ENCODE results near the gene STAC3.
A peak's percentile ranks its signal among the peaks of the same experiment; 100 is the strongest.

Gene STAC3

DNA sequence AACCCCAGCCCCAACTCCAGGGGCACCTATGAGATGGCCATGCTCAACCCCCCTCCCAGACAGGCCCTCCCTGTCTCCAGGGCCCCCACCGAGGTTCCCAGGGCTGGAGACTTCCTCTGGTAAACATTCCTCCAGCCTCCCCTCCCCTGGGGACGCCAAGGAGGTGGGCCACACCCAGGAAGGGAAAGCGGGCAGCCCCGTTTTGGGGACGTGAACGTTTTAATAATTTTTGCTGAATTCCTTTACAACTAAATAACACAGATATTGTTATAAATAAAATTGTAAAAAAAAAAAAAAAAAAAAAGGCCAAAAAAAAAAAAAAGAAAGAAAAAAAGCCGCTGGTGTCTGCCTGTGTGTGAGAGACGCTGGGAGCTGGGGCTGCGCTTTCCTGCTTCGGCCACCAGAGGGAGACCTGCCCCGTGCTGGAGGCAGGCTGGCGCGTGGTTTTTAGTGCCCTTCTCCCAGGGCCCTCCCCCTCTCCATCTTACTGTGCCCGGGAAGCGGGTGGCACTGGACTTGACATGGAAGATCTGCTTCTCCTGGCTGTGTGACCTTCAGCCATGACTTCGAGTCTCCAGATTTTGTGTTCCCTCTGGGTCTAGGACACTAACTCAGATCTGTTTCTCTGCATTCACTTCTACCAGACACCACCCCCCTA lies 37.8 kb downstream of the STAC3 start (continued):
- TF ChIP-seq, protein P1, sequence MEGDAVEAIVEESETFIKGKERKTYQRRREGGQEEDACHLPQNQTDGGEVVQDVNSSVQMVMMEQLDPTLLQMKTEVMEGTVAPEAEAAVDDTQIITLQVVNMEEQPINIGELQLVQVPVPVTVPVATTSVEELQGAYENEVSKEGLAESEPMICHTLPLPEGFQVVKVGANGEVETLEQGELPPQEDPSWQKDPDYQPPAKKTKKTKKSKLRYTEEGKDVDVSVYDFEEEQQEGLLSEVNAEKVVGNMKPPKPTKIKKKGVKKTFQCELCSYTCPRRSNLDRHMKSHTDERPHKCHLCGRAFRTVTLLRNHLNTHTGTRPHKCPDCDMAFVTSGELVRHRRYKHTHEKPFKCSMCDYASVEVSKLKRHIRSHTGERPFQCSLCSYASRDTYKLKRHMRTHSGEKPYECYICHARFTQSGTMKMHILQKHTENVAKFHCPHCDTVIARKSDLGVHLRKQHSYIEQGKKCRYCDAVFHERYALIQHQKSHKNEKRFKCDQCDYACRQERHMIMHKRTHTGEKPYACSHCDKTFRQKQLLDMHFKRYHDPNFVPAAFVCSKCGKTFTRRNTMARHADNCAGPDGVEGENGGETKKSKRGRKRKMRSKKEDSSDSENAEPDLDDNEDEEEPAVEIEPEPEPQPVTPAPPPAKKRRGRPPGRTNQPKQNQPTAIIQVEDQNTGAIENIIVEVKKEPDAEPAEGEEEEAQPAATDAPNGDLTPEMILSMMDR (tag by site-specific recombination; IDR thresholded peaks at IDR 0.05) = peak; percentile 81
- TF ChIP-seq ZNF169 (tag by site-specific recombination; IDR thresholded peaks at IDR 0.05) = no peak
- TF ChIP-seq ZNF175 (tag by site-specific recombination; IDR thresholded peaks at IDR 0.05) = no peak
- no peak for TF ChIP-seq KLF10 (tag by site-specific recombination; IDR thresholded peaks at IDR 0.05)
- no peak for TF ChIP-seq ZNF560 (tag by site-specific recombination; IDR thresholded peaks at IDR 0.05; ENCODE audit: borderline replicate concordance)
- TF ChIP-seq ZNF529 (tag by site-specific recombination; IDR thresholded peaks at IDR 0.05; ENCODE audit: insufficient replicate concordance) = no peak
- no peak for TF ChIP-seq ZNF24 (tag by site-specific recombination; IDR thresholded peaks at IDR 0.05)
- no peak for TF ChIP-seq ZNF473 (tag by site-specific recombination; IDR thresholded peaks at IDR 0.05)
- no peak for TF ChIP-seq ZNF433 (tag by site-specific recombination; IDR thresholded peaks at IDR 0.05; ENCODE audit: low read depth)

DNA sequence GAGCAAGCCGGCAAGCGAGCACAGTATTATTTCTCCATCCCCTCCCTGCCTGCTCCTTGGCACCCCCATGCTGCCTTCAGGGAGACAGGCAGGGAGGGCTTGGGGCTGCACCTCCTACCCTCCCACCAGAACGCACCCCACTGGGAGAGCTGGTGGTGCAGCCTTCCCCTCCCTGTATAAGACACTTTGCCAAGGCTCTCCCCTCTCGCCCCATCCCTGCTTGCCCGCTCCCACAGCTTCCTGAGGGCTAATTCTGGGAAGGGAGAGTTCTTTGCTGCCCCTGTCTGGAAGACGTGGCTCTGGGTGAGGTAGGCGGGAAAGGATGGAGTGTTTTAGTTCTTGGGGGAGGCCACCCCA lies 38.3 kb downstream of the STAC3 start:
- ChIA-PET CTCF (interaction anchor here (0.6 to 8.8 kb wide), 10 partner anchors 14 to 494 kb away, joined by 3 to 628 read pairs (median 7); partner anchors contain the start of genes GLI1, INHBE, SHMT2 and STAC3), POLR2A (interaction anchor here (1.8 to 2.2 kb wide), 3 partner anchors 17 to 30 kb away, joined by 5 to 17 read pairs (median 14); partner anchors contain the start of gene SHMT2)
- Histone ChIP-seq H3K27ac (ENCODE audit: extremely low read depth, low read depth, low read length) (no peak overlapping the region), H3K4me1 (ENCODE audit: control insufficient read depth, insufficient read depth, low read length) (peaks cover 5% of the 10 kb centered on the region), H3K4me3 (ENCODE audit: low read depth, low read length) (no peak overlapping the region), H3K36me3 (ENCODE audit: control insufficient read depth in 2 of 2, insufficient read depth in 1 of 2, low read length in 2 of 2) (peaks cover 0 to 52% of the 10 kb centered on the region in 2 experiments; a peak in 1 of 3 replicates), H3K9me3 (ENCODE audit: control insufficient read depth, insufficient read depth, low read depth, low read length) (no peaks in the 10 kb centered on the region)
- TF ChIP-seq GLIS2 (tag by site-specific recombination; IDR thresholded peaks at IDR 0.05) (peak; percentile 31; the same call in 1 of the 2 replicates), ZFP41 (tag by site-specific recombination; IDR thresholded peaks at IDR 0.05; ENCODE audit: borderline replicate concordance) (no peak), ZNF610 (tag by site-specific recombination; IDR thresholded peaks at IDR 0.05; ENCODE audit: borderline replicate concordance) (no peak), ZNF677 (tag by site-specific recombination; IDR thresholded peaks at IDR 0.05) (no peak), ZNF133 (tag by site-specific recombination; IDR thresholded peaks at IDR 0.05) (no peak)
- TF ChIP-seq, protein P2, sequence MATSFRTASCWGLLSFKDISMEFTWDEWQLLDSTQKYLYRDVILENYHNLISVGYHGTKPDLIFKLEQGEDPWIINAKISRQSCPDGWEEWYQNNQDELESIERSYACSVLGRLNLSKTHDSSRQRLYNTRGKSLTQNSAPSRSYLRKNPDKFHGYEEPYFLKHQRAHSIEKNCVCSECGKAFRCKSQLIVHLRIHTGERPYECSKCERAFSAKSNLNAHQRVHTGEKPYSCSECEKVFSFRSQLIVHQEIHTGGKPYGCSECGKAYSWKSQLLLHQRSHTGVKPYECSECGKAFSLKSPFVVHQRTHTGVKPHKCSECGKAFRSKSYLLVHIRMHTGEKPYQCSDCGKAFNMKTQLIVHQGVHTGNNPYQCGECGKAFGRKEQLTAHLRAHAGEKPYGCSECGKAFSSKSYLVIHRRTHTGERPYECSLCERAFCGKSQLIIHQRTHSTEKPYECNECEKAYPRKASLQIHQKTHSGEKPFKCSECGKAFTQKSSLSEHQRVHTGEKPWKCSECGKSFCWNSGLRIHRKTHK (tag by site-specific recombination; IDR thresholded peaks at IDR 0.05) = no peak
- TF ChIP-seq, protein P3, sequence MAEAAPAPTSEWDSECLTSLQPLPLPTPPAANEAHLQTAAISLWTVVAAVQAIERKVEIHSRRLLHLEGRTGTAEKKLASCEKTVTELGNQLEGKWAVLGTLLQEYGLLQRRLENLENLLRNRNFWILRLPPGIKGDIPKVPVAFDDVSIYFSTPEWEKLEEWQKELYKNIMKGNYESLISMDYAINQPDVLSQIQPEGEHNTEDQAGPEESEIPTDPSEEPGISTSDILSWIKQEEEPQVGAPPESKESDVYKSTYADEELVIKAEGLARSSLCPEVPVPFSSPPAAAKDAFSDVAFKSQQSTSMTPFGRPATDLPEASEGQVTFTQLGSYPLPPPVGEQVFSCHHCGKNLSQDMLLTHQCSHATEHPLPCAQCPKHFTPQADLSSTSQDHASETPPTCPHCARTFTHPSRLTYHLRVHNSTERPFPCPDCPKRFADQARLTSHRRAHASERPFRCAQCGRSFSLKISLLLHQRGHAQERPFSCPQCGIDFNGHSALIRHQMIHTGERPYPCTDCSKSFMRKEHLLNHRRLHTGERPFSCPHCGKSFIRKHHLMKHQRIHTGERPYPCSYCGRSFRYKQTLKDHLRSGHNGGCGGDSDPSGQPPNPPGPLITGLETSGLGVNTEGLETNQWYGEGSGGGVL (tag by site-specific recombination; IDR thresholded peaks at IDR 0.05) = peak; percentile 27; the same call in 1 of the 2 replicates

Data from HEK293 (cell line).